Breast epithelium (tissue), 4 donors: ENCODE data around the gene HSDL2. TPM values are rescaled to one million over a fixed set of nuclear protein-coding genes. Genes with fewer than 3 reads are reported as not detected.

Source experiments
- DNase-seq, 2 donors: peaks; one replicate each; pipeline ENCODE4 v3.0.0-alpha.2; 2019; ENCODE audit warnings: low spot score in 2 of 2
- H3K27ac ChIP-seq, 2 donors: fragments of 200-600 bp; sonication (generic) in 1 of 2; one replicate each; pipeline ENCODE4 v1.5.1; 2016 to 2019; ENCODE audit warnings: mild to moderate bottlenecking in 1 of 2
- H3K27me3 ChIP-seq, 2 donors: fragments of 200-600 bp; sonication (generic) in 1 of 2; one replicate each; pipeline versions ENCODE4 v1.5.1 to v1.6.0; 2017 to 2019; ENCODE audit warnings: control low read depth in 1 of 2, mild to moderate bottlenecking in 1 of 2
- H3K36me3 ChIP-seq: fragments of 200-600 bp; one replicate; pipeline ENCODE4 v1.5.1; 2019
- H3K4me1 ChIP-seq, 2 donors: fragments of 200-600 bp; sonication (generic); one replicate each; pipeline ENCODE4 v1.5.1; 2016 to 2019; ENCODE audit warnings: control low read depth in 1 of 2
- H3K4me3 ChIP-seq, 3 donors: fragments of 200-600 bp; sonication (generic); 1 replicate in 2 of 3; 2 replicates in 1 of 3; pipeline ENCODE4 v1.5.1; 2016 to 2019; ENCODE audit warnings: mild to moderate bottlenecking in 3 of 3, moderate library complexity in 2 of 3
- H3K9me3 ChIP-seq, 2 donors: fragments of 200-600 bp; sonication (generic) in 1 of 2; one replicate each; pipeline ENCODE4 v1.5.1; 2016 to 2019; ENCODE audit warnings: control low read depth in 1 of 2
- CTCF ChIP-seq, 3 donors: fragments of 450-650 bp; IDR thresholded peaks; one replicate each; pipeline ENCODE4 v1.5.1; 2016 to 2017; ENCODE audit warnings: antibody characterized with exemption in 3 of 3, mild to moderate bottlenecking in 3 of 3, moderate library complexity in 3 of 3
- POLR2A ChIP-seq: fragments of 450-650 bp; IDR thresholded peaks from one replicate; pipeline ENCODE4 v1.6.1; 2016; ENCODE audit warnings: antibody characterized with exemption, mild to moderate bottlenecking, moderate library complexity
- POLR2AphosphoS5 ChIP-seq, 3 donors: sonication (generic); formaldehyde crosslinking; IDR thresholded peaks; one replicate each; pipeline ENCODE4 v1.6.1; 2017; ENCODE audit warnings: antibody characterized with exemption in 3 of 3
- intact Hi-C: fragments of 100-400 bp; cut with DNase I; formaldehyde crosslinking; loops from one replicate; pipeline ENCODE4 v1.15.1; 2023; ENCODE audit warnings: low total_unique reads
- total RNA-seq, 3 donors: library from RNA; depleted of rRNA; stranded (reverse); fragments of >200 nt; gene quantifications; one replicate each; pipeline ENCODE4 v1.1.0, GENCODE V29; 2016

HSDL2 gene
- total RNA-seq, 3 donors from 2014 or later, result 30.7 to 124 (median 52.8) TPM

- TF ChIP-seq POLR2A (no peak), CTCF (IDR thresholded peaks at IDR 0.05) (no peak), POLR2AphosphoS5 (IDR thresholded peaks at IDR 0.05) (no peak)
- no peaks in the 10 kb centered on the region for H3K36me3 ChIP-seq
- intact Hi-C loops, result no loop called here
- H3K9me3 ChIP-seq, result peaks cover 0 to 22% of the 10 kb centered on the region in 2 donors
- no peak overlapping the region for H3K27ac ChIP-seq
- no peak overlapping the region for H3K4me3 ChIP-seq
- H3K4me1 ChIP-seq, result no peaks in the 10 kb centered on the region
- DNase-seq, result no peak
- H3K27me3 ChIP-seq, result no peaks in the 10 kb centered on the region
Observed at GRCh38 chr9:112496074-112496722, 116.3 kb downstream of the HSDL2 start.

- no peak for TF ChIP-seq POLR2AphosphoS5 (IDR thresholded peaks at IDR 0.05)
- TF ChIP-seq CTCF (IDR thresholded peaks at IDR 0.05), result no peak
- TF ChIP-seq POLR2A, result no peak
- intact Hi-C loops, result no loop called here
- H3K27ac ChIP-seq, result no peak overlapping the region
- H3K27me3 ChIP-seq, result no peaks in the 10 kb centered on the region
- no peaks in the 10 kb centered on the region for H3K9me3 ChIP-seq
- no peaks in the 10 kb centered on the region for H3K36me3 ChIP-seq
- DNase-seq, result no peak
- H3K4me3 ChIP-seq, result no peak overlapping the region
- H3K4me1 ChIP-seq, result no peaks in the 10 kb centered on the region
Observed at GRCh38 chr9:112500842-112501241, 120.9 kb downstream of the HSDL2 start.

GRCh38 chr9:112501287-112501686, 121.4 kb downstream of the HSDL2 start:
- no peaks in the 10 kb centered on the region for H3K9me3 ChIP-seq

GRCh38 chr9:112502175-112502946, 122.5 kb downstream of the HSDL2 start:
- Histone ChIP-seq H3K36me3 (no peaks in the 10 kb centered on the region), H3K27me3 (no peaks in the 10 kb centered on the region), H3K9me3 (no peaks in the 10 kb centered on the region), H3K4me3 (no peak overlapping the region), H3K4me1 (no peaks in the 10 kb centered on the region), H3K27ac (no peak overlapping the region)
- no peak for TF ChIP-seq POLR2A
- TF ChIP-seq POLR2AphosphoS5 (IDR thresholded peaks at IDR 0.05), result no peak
- no peak for TF ChIP-seq CTCF (IDR thresholded peaks at IDR 0.05)
- intact Hi-C loops, result no loop called here
- no peak for DNase-seq

More at GRCh38 chr9:112501287-112501686, 121.4 kb downstream of the HSDL2 start:
- no peak for DNase-seq
- no peaks in the 10 kb centered on the region for H3K36me3 ChIP-seq
- intact Hi-C loops, result no loop called here
- H3K4me1 ChIP-seq, result no peaks in the 10 kb centered on the region
- H3K27me3 ChIP-seq, result no peaks in the 10 kb centered on the region
- no peak overlapping the region for H3K4me3 ChIP-seq
- TF ChIP-seq POLR2A, result no peak
- TF ChIP-seq POLR2AphosphoS5 (IDR thresholded peaks at IDR 0.05), result no peak
- no peak for TF ChIP-seq CTCF (IDR thresholded peaks at IDR 0.05)
- no peak overlapping the region for H3K27ac ChIP-seq

GRCh38 chr9:112503170-112503569, 123.3 kb downstream of the HSDL2 start:
- DNase-seq, result no peak
- Histone ChIP-seq H3K27me3 (no peaks in the 10 kb centered on the region), H3K4me3 (no peak overlapping the region), H3K36me3 (no peaks in the 10 kb centered on the region), H3K9me3 (no peaks in the 10 kb centered on the region), H3K27ac (no peak overlapping the region), H3K4me1 (no peaks in the 10 kb centered on the region)
- TF ChIP-seq CTCF (IDR thresholded peaks at IDR 0.05), result no peak
- TF ChIP-seq POLR2AphosphoS5 (IDR thresholded peaks at IDR 0.05), result no peak
- TF ChIP-seq POLR2A, result no peak
- intact Hi-C loops, result no loop called here
